DND-41 (cell line): ENCODE data around the gene ALOX12B.

Experiments used
- ATAC-seq: fragments of 200-7000 bp; cut with Tn5 transposase; 3 replicates; pipeline ENCODE4 v1.9.1; 2021; ENCODE audit warnings: low read depth; ENCODE audit not compliant: insufficient read depth
- DNase-seq: peaks from one replicate; pipeline ENCODE4 v3.0.0-alpha.2; 2020
- H2AFZ ChIP-seq: 2 replicates; pipeline ENCODE4 v1.6.0; 2012; ENCODE audit warnings: low read depth, low read length
- H3K27ac ChIP-seq: 2 replicates; pipeline ENCODE4 v1.5.1; 2012; ENCODE audit warnings: low read length, inconsistent platforms
- H3K27me3 ChIP-seq: fragments of 200-600 bp; sonication (generic); 2 replicates; pipeline ENCODE4 v1.6.0; 2012; ENCODE audit warnings: low read length, mild to moderate bottlenecking, inconsistent platforms; ENCODE audit not compliant: insufficient read depth, poor library complexity
- H3K36me3 ChIP-seq: 2 replicates; pipeline ENCODE4 v1.5.1; 2012; ENCODE audit warnings: low read length, inconsistent platforms; ENCODE audit not compliant: insufficient read depth
- H3K4me1 ChIP-seq: 2 replicates; pipeline ENCODE4 v1.5.1; 2012; ENCODE audit warnings: mild to moderate bottlenecking, low read length; ENCODE audit not compliant: insufficient read depth
- H3K4me2 ChIP-seq: 2 replicates; pipeline ENCODE4 v1.6.0; 2012; ENCODE audit warnings: mild to moderate bottlenecking, moderate library complexity, low read length, inconsistent platforms; ENCODE audit not compliant: insufficient read depth
- H3K4me3 ChIP-seq, 2 experiments: fragments of 200-600 bp in 1 of 2; shearing (Covaris generic) in 1 of 2; 2 replicates each; pipeline ENCODE4 v1.5.1; 2012 to 2016; ENCODE audit warnings: inconsistent platforms in 2 of 2, low read length in 2 of 2, mild to moderate bottlenecking in 2 of 2, low read depth in 1 of 2, moderate library complexity in 1 of 2
- H3K79me2 ChIP-seq: 2 replicates; pipeline ENCODE4 v1.6.0; 2012; ENCODE audit warnings: low read length, inconsistent platforms; ENCODE audit not compliant: insufficient read depth
- H3K9ac ChIP-seq: 2 replicates; pipeline ENCODE4 v1.6.0; 2012; ENCODE audit warnings: low read depth, mild to moderate bottlenecking, inconsistent platforms, low read length, moderate library complexity
- H3K9me3 ChIP-seq: 2 replicates; pipeline ENCODE4 v1.5.1; 2012; ENCODE audit warnings: low read length, moderate library complexity, mild to moderate bottlenecking, inconsistent platforms; ENCODE audit not compliant: insufficient read depth, severe bottlenecking
- H4K20me1 ChIP-seq: 2 replicates; pipeline ENCODE4 v1.6.0; 2012; ENCODE audit warnings: low read length; ENCODE audit not compliant: insufficient read depth
- CTCF ChIP-seq: IDR thresholded peaks from 2 replicates; pipeline ENCODE4 v1.5.1; 2012; ENCODE audit warnings: borderline replicate concordance, low read length, moderate library complexity, mild to moderate bottlenecking; ENCODE audit not compliant: poor library complexity, severe bottlenecking; ENCODE audit errors: extremely low read depth
- EZH2 ChIP-seq: IDR thresholded peaks from 3 replicates; pipeline ENCODE4 v1.6.1; 2012; ENCODE audit warnings: borderline replicate concordance, low read depth, mild to moderate bottlenecking, moderate library complexity, low read length, inconsistent platforms; ENCODE audit not compliant: severe bottlenecking

ALOX12B gene

DNA sequence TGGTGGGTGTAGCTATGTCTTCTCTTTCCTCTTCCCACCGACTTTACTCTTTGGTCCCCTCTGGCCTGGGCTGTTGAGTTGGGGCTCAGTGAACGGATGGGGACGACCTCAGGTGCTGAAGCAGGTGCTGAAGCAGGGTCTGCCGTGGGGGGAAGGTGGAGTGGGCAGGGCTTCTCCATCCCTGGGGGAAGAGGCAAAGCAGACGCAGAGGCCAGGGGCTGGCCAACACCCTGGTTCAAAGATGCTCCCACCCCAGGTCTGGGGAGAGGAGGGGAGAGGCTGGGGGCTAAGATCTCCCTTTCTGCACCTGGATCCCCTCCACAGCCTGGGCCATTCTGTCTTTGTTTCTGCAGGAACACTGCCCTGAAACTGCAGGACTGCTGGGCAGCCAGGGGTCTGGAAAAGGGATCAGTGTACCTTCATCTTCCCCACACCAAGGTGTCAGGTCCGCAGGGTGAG lies 22.9 kb downstream of the ALOX12B start:
- no peak for ATAC-seq
- Histone ChIP-seq H3K36me3 (no peaks in the 10 kb centered on the region), H3K79me2 (no peaks in the 10 kb centered on the region), H4K20me1 (no peaks in the 10 kb centered on the region), H3K9ac (no peak overlapping the region), H2AFZ (no peak overlapping the region), H3K4me2 (no peak overlapping the region), H3K4me3 (no peak overlapping the region), H3K27ac (no peak overlapping the region), H3K9me3 (no peaks in the 10 kb centered on the region), H3K27me3 (peaks cover 34% of the 10 kb centered on the region), H3K4me1 (no peaks in the 10 kb centered on the region)
- DNase-seq = no peak
- no peak for TF ChIP-seq CTCF
- TF ChIP-seq EZH2 = no peak

GRCh38 chr17:8063761-8064534 lies 23.6 kb downstream of the ALOX12B start:
- no peak overlapping the region for H2AFZ ChIP-seq
- ATAC-seq (no peak), DNase-seq (no peak)
- no peaks in the 10 kb centered on the region for H3K4me1 ChIP-seq
- H3K9me3 ChIP-seq = no peaks in the 10 kb centered on the region
- TF ChIP-seq EZH2 (no peak), CTCF (no peak)
- H3K9ac ChIP-seq = no peak overlapping the region
- no peak overlapping the region for H3K4me2 ChIP-seq
- H3K36me3 ChIP-seq = no peaks in the 10 kb centered on the region
- no peak overlapping the region for H3K4me3 ChIP-seq
- H4K20me1 ChIP-seq = no peaks in the 10 kb centered on the region
- no peaks in the 10 kb centered on the region for H3K79me2 ChIP-seq
- H3K27ac ChIP-seq = no peak overlapping the region
- H3K27me3 ChIP-seq = peaks cover 29% of the 10 kb centered on the region

DNA sequence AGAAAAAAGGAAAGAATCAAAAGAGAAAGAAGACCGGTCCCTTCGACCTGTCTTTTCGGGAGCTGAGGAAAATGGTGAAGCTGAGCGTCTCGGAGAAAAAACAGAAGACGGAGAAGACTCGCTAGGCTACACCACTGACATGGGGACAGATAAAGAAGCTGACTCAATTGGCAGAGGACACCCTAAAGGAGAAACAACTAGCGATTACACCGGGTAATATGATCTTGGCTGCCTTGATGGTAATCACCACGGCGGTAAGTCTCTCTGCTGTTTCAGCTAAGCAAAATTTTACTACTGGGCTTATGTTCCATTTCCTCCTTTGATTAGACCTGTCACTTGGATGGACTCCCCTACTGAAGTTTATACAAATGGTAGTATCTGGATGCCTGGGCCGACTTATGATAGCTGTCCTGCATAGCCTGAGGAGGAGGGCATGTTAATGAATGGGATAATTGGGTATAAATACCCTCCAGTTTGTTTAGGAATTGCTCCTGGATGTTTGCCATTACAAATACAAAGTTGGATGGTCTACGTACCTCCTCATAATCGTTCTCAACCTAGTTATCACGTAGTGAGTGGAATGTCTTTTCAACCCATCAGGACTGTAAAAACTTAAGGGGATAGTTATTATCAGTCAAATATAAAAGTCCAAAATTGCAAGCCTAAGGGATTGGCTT lies 24.6 kb downstream of the ALOX12B start:
- no peak for DNase-seq
- Histone ChIP-seq H4K20me1 (no peaks in the 10 kb centered on the region), H3K4me3 (no peak overlapping the region), H3K79me2 (no peaks in the 10 kb centered on the region), H3K4me2 (no peak overlapping the region), H3K4me1 (no peaks in the 10 kb centered on the region), H2AFZ (no peak overlapping the region), H3K36me3 (no peaks in the 10 kb centered on the region), H3K9me3 (no peaks in the 10 kb centered on the region), H3K9ac (no peak overlapping the region), H3K27ac (no peak overlapping the region), H3K27me3 (peaks cover 28% of the 10 kb centered on the region)
- TF ChIP-seq EZH2 (no peak), CTCF (no peak)
- no peak for ATAC-seq
